GM12872 (cell line): Measurements from ENCODE around the gene TMEM72.

Experiments
- CTCF ChIP-seq: IDR thresholded peaks from 3 replicates; pipeline ENCODE4 v1.5.1; 2011; ENCODE audit warnings: low read depth, mild to moderate bottlenecking, low read length, moderate library complexity; ENCODE audit not compliant: insufficient read depth

Gene TMEM72

DNA sequence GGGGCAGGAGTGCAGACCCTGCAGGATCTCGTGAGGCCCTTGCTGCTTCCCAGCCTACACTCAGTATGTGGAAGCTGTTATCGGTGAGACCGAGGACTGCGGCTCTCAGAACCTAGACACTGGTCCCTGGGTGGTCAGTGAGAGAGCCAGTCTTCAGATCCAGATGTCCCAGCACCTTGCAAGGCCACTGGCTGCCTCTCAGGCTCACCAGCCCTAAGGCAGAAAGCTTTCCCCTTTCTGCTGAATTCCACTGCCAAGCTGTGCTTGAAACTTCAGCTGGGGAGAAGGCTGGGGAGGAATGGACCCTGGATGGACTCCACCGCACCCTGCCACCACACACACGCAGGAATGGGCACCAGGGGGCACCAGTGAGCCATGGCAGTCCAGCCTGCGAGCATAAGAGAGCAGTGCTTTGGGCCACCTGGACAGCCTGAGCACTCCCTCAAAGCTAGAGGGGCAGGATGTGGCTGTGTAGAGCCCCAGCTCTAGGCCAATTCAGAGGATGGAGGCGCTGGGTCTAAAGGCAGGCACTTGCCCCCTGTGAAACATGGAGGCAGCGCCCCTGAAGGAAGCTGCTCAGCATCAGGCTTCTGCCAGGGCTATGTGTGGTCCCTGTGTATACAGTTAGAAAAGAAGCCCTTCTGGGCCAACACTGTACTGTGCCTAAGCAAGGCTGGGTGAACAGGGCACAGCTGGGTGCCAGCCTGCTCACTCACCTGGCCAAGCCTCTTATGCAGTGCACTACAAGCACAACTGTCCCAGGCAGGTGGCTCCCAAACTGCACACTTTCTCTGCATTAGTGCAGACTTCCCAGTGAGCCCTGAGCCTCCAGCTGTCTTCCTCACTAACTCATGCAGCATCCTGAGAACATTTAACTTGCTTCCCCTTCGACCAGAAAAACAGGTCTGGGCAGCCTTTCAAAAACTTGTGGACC lies 21.6 kb downstream of the TMEM72 start:
- peak; percentile 99 for TF ChIP-seq CTCF

- TF ChIP-seq CTCF: no peak
These were observed 22.5 kb downstream of the TMEM72 start for GRCh38 chr10:44933451-44934321.

DNA sequence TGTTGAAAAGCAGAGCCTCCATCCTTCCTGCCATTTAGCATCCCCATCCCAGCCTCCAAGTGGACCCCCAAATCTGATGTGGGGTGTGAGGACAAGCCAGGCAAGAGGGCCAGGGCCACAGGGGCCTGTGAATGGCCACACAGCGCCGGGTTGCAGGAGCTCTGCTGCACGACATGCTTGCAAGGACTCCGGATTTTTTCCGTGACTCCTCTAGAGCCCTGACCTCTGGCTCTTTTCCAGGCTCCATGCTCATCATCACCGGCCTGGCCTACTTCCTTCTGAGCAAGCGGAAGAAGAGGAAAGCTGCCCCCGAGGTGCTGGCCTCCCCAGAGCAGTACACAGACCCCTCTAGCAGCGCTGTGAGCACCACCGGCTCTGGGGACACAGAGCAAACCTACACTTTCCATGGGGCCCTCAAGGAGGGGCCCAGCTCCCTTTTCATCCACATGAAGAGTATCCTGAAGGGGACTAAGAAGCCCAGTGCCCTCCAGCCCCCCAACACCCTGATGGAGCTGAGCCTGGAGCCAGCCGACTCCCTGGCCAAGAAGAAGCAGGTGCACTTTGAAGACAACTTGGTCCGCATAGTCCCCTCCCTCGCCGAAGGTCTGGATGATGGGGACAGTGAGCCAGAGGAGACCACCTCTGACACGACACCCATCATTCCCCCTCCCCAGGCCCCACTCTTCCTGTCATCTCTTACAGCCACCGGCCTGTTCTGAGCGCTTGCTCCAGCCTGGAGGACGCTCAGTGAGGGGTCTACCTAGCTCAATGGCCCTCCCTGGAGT lies 23.5 kb downstream of the TMEM72 start:
- no peak for TF ChIP-seq CTCF

- TF ChIP-seq CTCF: no peak
These were observed 24.2 kb downstream of the TMEM72 start for GRCh38 chr10:44935201-44935965.

DNA sequence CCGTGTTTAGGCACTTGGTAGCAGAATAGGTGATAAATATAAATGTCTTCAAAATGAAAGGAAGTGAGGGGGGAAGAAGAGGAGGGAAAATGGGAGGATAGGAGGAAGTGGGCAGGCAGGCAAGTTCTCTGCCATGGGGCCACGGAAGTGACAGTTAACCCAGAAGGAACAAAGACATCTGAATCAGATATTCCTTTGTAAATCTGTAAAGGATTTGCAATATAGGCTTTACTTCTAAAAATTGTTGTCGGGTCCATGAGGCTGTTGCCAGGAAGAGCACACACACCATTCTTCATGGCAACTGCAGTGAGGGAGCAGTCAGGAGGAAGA lies 24.8 kb downstream of the TMEM72 start:
- no peak for TF ChIP-seq CTCF

DNA sequence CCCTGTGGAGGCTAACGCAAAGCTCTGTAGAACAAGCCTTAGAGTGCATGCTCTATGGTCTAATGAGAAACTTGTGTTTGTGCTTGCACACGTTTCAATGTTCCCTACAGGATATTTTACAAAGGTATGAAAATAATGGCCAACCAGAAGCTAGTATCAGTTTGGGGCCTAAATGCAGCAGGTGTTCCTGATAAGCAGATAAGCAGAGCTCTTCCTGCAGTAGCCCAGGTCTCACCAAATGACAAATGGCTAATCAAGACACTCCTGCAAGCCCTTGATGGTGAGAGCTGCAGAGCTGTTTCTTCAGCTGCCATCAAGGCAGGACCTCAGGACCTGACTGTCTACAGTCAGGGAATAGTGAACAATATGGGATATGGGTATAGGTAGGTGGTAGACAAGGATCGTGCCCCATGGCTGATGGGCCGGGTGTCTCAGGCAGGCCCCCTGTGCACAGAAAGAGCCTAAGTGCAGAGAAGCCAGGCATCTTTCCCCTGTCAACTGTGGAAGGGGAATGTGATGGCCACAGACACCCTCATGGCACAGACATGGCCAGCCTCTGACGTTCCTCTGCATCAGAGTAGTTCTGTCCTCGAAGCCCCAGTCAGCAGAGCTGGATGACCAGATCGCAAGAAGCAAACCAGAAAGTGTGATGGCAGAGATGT lies 25.3 kb downstream of the TMEM72 start:
- no peak for TF ChIP-seq CTCF
